T-helper 9 cell (primary cell): ENCODE results near the gene KCNK18.

ENCODE experiments used
- DNase-seq: peaks from one replicate; pipeline ENCODE4 v3.0.0-alpha.2; 2020

KCNK18 gene

GRCh38 chr10:117254774-117255735 lies 57.8 kb downstream of the KCNK18 start:
- no peak for DNase-seq

DNA sequence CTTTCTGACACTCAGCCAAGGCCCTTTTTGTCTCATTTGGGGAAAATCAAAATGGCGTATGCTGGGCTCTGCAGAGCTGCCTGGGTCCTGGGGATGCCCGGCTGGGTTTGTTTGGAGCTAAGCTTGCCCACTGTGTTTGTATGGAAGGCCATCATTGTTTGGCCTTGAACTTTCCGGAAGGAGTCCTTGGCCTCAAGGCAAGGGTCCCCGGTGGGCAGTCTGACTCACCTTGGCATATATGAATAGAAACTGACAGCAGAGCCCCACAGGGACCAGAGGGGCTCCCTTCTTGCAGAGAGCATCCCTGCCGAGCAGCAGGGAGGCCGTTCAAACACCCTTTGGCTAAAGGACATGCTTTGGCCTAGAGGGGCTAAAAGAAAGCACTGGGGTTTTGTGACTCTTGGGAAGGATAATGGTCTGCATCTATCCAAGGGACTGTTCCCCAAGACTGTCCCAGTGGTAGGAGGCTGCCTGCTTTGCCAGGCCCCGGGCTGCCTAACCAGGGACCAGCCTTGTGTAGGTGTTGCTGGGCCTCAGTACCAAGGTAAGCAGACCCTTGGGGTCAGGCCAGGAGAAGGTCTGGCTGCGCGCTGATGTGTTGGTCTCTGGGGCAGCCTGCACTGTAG lies 58.7 kb downstream of the KCNK18 start:
- DNase-seq, result no peak

DNA sequence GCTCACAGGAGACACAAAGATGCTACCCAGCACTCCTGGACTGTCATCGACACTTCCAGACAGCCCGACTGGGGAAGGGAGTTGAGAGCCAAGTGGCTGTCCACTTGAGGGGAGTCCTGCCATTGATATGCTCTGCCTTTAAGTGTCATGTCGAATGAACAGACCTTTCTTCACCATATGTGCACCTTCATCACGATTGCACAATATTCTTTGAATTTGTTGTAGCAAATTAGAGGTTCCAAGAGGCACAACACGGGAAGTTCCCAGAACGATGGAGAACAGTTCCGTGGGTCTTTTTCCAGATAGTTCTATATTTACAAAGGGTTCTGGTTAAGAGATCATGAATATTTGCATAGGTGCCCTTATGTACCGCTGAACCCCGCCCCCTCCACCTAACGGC lies 59.6 kb downstream of the KCNK18 start:
- no peak for DNase-seq

DNA sequence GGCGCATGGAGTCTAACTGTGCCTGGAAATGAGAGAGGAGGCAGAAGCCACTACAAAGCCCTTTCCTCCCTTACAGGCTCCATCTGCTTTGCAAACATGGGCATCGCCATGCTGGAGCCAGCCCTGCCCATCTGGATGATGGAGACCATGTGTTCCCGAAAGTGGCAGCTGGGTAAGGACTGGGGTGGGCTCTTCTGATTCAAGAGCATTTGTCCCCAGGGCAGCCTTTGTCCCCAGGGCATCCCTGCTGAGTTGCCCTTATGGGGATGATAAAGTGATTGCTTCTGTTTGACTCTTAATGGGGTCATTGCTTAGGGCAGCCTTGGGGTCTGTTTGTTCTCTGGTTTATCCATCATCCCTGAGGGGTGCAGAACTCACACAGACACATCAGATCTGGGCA lies 60.4 kb downstream of the KCNK18 start:
- no peak for DNase-seq

DNA sequence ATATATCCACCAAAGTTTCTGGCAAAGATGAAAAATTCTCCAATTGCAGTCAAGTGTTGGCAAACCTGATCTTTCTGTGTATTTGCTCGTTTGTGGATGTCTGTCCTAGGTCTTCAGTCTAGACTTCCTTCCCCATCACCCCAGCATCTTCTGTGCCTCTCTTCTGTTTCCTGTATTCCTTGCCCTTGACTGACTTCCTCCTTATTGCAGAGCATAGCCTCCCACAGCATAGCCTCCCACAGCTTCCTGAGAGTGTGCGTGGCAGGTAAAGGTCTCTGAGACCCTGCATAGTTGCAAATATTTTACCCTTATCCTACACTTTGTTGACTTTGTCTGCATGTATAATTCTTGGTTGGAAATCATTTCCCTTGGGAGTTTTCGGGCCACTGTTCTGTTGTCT lies 62.0 kb downstream of the KCNK18 start:
- no peak for DNase-seq
